Type B pancreatic cell (in vitro differentiated cells): ENCODE results near the gene ITGA2. TPM values are rescaled to one million over a fixed set of nuclear protein-coding genes. Genes with fewer than 3 reads are reported as not detected.

Experiments used
- DNase-seq: peaks from one replicate; pipeline ENCODE4 v3.0.0; 2021; ENCODE audit warnings: mixed read lengths; ENCODE audit not compliant: unreplicated experiment; ENCODE audit errors: extremely low spot score
- H3K27ac Mint-ChIP-seq: 2 replicates; pipeline ENCODE4 v1.8.0; 2021; ENCODE audit warnings: mild to moderate bottlenecking, mixed read lengths
- H3K27me3 Mint-ChIP-seq: 2 replicates; pipeline ENCODE4 v1.8.0; 2021; ENCODE audit warnings: mixed read lengths
- H3K36me3 Mint-ChIP-seq: 2 replicates; pipeline ENCODE4 v1.8.0; 2021; ENCODE audit warnings: mixed read lengths
- H3K4me1 Mint-ChIP-seq: one replicate; pipeline ENCODE4 v1.8.0; 2021; ENCODE audit warnings: mixed read lengths; ENCODE audit not compliant: unreplicated experiment
- H3K4me3 Mint-ChIP-seq: 2 replicates; pipeline ENCODE4 v1.8.0; 2021; ENCODE audit warnings: mild to moderate bottlenecking, mixed read lengths
- H3K9me3 Mint-ChIP-seq: 2 replicates; pipeline ENCODE4 v1.8.0; 2021; ENCODE audit warnings: mixed read lengths
- CTCF ChIP-seq: fragments of 200-600 bp; sonication (generic); conservative IDR thresholded peaks from 2 replicates; pipeline ENCODE4 v1.5.0; 2021; ENCODE audit warnings: antibody characterized with exemption, mild to moderate bottlenecking
- total RNA-seq: library from RNA; stranded (reverse); gene quantifications from 2 replicates; pipeline ENCODE4 v1.2.1, GENCODE V29; 2021; ENCODE audit warnings: low replicate concordance

The ITGA2 gene
- total RNA-seq, 1 donor from 2014 or later: 9.5 TPM

GRCh38 chr5:53118879-53119278 lies 129.7 kb downstream of the ITGA2 start:
- no peak for TF ChIP-seq CTCF
- no peaks in the 10 kb centered on the region for H3K9me3 Mint-ChIP-seq
- H3K4me1 Mint-ChIP-seq: no peaks in the 10 kb centered on the region
- H3K27me3 Mint-ChIP-seq: no peaks in the 10 kb centered on the region
- no peak overlapping the region for H3K4me3 Mint-ChIP-seq
- no peak overlapping the region for H3K27ac Mint-ChIP-seq
- no peak for DNase-seq
- H3K36me3 Mint-ChIP-seq: no peaks in the 10 kb centered on the region

GRCh38 chr5:53120165-53120564 lies 131.0 kb downstream of the ITGA2 start:
- H3K36me3 Mint-ChIP-seq: no peaks in the 10 kb centered on the region
- DNase-seq: no peak
- H3K27me3 Mint-ChIP-seq: no peaks in the 10 kb centered on the region

GRCh38 chr5:53123702-53124101 lies 134.6 kb downstream of the ITGA2 start:
- TF ChIP-seq CTCF: peak; percentile 53
- H3K27me3 Mint-ChIP-seq: no peaks in the 10 kb centered on the region
- no peaks in the 10 kb centered on the region for H3K4me1 Mint-ChIP-seq
- no peak overlapping the region for H3K27ac Mint-ChIP-seq
- peaks cover 4% of the 10 kb centered on the region for H3K9me3 Mint-ChIP-seq
- no peak for DNase-seq
- no peak overlapping the region for H3K4me3 Mint-ChIP-seq
- H3K36me3 Mint-ChIP-seq: no peaks in the 10 kb centered on the region

More at GRCh38 chr5:53120165-53120564, 131.0 kb downstream of the ITGA2 start:
- TF ChIP-seq CTCF: no peak
- no peak overlapping the region for H3K4me3 Mint-ChIP-seq
- no peaks in the 10 kb centered on the region for H3K9me3 Mint-ChIP-seq
- no peaks in the 10 kb centered on the region for H3K4me1 Mint-ChIP-seq
- no peak overlapping the region for H3K27ac Mint-ChIP-seq

GRCh38 chr5:53126521-53126920 lies 137.4 kb downstream of the ITGA2 start:
- H3K27me3 Mint-ChIP-seq: no peaks in the 10 kb centered on the region
- H3K27ac Mint-ChIP-seq: no peak overlapping the region
- TF ChIP-seq CTCF: no peak
- no peaks in the 10 kb centered on the region for H3K36me3 Mint-ChIP-seq
- H3K4me1 Mint-ChIP-seq: no peaks in the 10 kb centered on the region
- H3K4me3 Mint-ChIP-seq: no peak overlapping the region
- H3K9me3 Mint-ChIP-seq: peaks cover 6% of the 10 kb centered on the region
- no peak for DNase-seq

GRCh38 chr5:53127107-53127506 lies 138.0 kb downstream of the ITGA2 start:
- Mint-ChIP-seq H3K36me3 (no peaks in the 10 kb centered on the region), H3K27me3 (no peaks in the 10 kb centered on the region), H3K4me1 (no peaks in the 10 kb centered on the region), H3K27ac (no peak overlapping the region), H3K4me3 (no peak overlapping the region), H3K9me3 (peaks cover 6% of the 10 kb centered on the region)
- DNase-seq: no peak
- no peak for TF ChIP-seq CTCF

GRCh38 chr5:53128481-53128880 lies 139.3 kb downstream of the ITGA2 start:
- TF ChIP-seq CTCF: no peak
- Mint-ChIP-seq H3K4me3 (peak overlapping the region; percentile 7), H3K4me1 (no peaks in the 10 kb centered on the region), H3K36me3 (no peaks in the 10 kb centered on the region), H3K27me3 (no peaks in the 10 kb centered on the region), H3K9me3 (peaks cover 6% of the 10 kb centered on the region), H3K27ac (no peak overlapping the region)
- DNase-seq: no peak
